Loucy (cell line): ENCODE results near the gene PDE8B.

ENCODE experiments used
- CTCF ChIP-seq: fragments of 200-600 bp; sonication (generic); conservative IDR thresholded peaks from 2 replicates; pipeline ENCODE4 v1.5.1; 2014; ENCODE audit warnings: mild to moderate bottlenecking, antibody characterized with exemption, low read length
- EZH2phosphoT487 ChIP-seq: fragments of 200-600 bp; IDR thresholded peaks from 2 replicates; pipeline ENCODE4 v1.6.1; 2018; ENCODE audit warnings: antibody characterized with exemption, mild to moderate bottlenecking, moderate library complexity, borderline replicate concordance

GRCh38 chr5:77210091-77210963 is at the start of gene PDE8B:
- no peak for TF ChIP-seq CTCF
- TF ChIP-seq EZH2phosphoT487 = no peak
